NOMO-1 treated with DMSO at 0.1 percent for 48 hours (cell line): Measurements from ENCODE around the gene CEBPE.

ENCODE experiments used
- DNase-seq: peaks from one replicate; lab custom pipeline; 2025; ENCODE audit not compliant: unreplicated experiment; lab: John Stamatoyannopoulos, UW

The CEBPE gene

GRCh38 chr14:23104591-23105347 is 14.3 kb downstream of the CEBPE start, which contains the start of gene CIROP:
Gene CIROP (minus strand): TSS chr14:23104989. CDS start chr14:23104920, 69 bp downstream.
- DNase-seq, result no peak

GRCh38 chr14:23104070-23104590 is 14.9 kb downstream of the CEBPE start:
- no peak for DNase-seq

DNA sequence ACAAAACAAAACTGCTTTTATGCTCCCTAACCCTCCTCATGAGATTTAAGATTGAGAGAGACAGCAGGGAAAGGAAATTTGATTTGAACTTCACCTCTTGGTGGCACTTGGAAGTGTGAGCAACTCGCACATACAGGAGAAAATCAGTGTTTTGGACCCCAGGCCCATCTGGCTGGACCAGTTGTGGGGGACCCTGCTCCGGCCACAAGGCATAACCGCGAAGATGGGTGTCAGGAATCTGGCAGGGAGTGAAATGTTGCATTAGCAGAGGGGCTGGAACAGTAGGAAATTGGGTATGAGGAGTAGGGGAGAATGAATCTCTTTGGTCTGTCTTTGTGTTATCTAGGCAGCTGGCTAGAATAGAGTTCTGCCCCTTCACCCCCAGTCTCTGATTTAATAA is 15.5 kb downstream of the CEBPE start:
- no peak for DNase-seq

DNA sequence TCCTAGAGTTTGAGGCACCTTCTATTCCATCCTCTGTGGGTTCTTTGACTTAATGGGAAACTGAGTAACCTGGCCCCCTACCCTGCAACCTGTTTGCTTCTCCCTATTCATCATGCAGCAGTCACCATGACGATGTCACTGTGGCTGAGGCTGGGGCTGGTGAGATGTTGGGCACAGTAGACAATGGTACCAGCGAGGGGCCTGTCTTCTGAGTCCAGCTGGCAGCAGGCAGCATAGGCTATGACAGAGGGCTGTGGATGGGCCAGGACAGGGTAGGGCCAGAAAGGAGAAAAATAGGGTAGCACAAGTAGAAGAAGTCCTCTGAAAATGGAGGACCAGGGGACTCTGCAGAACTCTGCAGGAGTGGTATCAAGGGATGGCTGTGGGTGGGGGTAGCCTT is 16.3 kb downstream of the CEBPE start:
- no peak for DNase-seq

DNA sequence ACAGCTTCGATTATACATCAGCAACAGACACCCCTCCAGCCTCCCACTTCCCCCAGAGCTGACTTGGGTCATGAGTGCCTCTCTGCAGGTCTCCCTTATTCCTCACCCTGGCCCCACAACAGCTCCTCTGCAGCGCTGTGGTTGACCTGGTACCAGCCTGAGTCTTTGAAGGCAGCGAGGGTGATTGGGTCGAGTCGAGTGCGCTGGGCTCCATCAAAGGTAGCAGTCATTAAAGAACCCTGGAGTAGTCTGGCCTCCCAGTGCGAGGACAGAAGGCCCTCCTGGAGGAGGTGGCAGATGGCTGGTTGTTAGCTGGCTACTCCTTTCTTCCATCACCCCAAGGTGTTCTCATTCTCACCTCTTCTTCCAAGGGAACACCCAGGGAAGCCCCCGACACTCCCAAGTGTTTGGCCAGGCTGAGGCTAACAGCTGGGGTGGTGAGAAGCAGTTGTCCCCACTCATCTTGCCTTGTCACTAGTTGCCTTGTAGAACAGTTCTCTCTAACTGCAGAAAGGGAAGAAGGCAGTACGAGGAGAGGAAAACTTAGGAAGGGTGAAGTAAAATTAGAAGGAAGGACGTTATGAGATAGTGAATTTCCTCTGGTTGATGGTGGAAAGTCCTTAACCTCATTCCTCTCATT is 16.9 kb downstream of the CEBPE start:
- no peak for DNase-seq

DNA sequence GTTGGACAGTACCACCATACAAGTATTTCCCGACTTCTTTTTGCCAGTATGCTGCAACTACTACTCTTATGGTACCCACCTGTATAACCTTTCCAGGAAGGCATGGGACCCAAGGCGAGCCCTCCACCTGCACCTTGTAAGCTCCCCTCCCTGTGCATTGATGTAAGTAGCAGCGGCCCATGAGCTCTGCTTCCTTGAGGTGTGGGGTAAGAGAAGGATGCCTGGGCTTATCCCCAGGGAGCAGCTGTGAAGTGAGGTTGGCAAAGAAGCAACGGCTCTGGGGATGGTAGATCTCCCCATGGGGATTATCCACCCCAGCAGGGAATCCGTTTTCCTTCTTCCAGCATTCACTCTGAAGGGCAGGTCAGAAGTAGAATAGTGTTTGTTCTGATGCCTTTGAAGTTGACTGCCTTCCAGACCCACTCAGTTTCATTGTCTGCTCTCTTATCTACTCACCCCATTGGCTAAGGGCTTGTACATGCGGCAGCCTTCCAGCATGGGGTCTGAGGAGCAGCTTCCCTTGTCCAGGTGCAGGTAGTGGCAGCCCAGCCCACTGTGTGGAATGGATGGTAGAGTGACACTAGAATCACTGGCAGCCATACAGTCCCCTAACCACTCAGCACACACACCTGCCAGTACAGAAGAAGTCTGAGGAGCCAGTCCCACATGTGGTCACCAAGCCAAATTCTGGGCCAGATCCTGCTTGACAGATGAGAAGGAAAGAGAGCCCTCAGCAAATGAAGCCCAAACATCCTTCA is 17.7 kb downstream of the CEBPE start:
- DNase-seq, result no peak

- DNase-seq, result no peak
These were observed 19.7 kb downstream of the CEBPE start for GRCh38 chr14:23099212-23099861.

- DNase-seq, result no peak
These were observed 21.3 kb downstream of the CEBPE start for GRCh38 chr14:23097786-23098185.

DNA sequence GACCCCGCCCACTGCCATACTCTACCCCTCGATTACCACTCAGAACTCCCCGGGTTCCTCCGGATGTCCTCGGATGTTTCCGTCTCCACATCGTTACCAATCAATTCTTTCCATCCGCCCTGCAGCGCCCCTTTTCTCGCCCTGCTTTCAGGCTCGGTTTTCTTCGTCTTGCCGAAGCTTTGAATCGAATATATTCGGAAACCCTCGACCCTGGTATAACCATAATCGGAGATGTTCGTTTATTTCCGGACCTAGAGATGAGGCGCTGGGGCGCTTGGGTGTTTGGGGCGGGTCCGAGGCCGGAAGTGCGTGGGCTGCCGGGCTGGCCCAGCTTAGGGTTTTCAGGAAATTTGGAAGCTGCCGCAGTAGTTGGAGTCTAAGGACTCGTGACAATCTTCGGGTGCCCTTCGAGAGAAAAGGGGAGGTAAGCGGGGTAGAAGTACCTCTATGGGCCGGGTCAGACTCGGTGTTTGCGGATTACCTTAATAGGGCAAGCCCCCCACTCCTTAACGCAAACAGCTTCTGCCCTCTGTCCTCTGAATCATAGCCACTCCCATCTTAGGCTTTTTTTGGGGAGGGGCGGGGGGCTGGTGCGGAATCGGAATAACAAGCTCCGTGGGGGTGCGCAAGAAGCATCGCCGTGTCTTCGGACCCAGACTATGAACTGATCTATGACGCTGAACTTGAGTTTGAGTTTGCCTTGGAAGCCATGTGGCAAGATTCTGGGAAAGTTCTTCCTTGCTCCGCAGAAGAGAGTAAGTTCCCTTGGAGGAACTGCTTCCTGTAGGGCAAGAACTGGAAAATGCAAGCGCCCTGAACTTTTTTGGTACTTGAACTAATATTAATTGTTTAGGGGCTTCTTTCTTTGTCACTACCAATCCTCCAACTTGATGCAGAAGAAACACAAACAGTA is 23.6 kb downstream of the CEBPE start, which contains the start of gene C14orf119:
Gene C14orf119, plus strand, starts transcription at position 310 of the 913 bp plus-strand sequence. CDS start 2,154 bp downstream, outside the sequence.
- DNase-seq, result no peak

GRCh38 chr14:23094666-23095195 is 24.3 kb downstream of the CEBPE start, which contains the start of gene ACIN1:
Gene ACIN1 (minus strand): TSS chr14:23095136. CDS start chr14:23095112, 24 bp downstream.
- no peak for DNase-seq

DNA sequence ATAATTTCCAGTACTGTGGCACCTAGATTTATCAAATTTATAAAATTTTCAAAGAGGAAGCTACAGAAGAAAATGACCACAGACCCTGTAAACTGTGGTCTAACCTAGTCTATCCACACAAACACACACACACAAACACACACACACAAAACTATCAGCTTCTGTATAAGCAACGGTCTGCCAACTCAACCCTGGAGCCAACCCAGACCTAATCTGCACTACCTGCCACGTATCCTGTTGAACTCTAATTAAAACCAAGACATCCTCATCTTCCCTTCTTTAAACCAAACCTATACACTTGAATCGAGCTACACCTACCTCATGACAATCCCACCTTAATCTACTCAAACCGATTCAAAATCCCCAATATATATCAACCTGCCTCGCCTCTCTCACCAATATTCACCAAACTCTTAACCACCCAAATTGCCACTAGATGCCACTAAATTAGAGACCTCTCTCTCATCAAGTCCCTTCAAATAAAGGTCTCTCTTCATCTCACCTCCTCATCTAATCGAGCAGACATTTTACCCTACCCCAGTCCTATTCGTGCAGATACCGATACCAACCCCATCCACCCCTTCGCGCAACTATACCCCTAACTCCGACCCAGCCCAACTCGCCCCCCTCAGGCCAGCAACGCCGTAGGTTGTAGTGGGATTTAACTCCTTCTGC is 24.9 kb downstream of the CEBPE start:
- DNase-seq, result no peak

DNA sequence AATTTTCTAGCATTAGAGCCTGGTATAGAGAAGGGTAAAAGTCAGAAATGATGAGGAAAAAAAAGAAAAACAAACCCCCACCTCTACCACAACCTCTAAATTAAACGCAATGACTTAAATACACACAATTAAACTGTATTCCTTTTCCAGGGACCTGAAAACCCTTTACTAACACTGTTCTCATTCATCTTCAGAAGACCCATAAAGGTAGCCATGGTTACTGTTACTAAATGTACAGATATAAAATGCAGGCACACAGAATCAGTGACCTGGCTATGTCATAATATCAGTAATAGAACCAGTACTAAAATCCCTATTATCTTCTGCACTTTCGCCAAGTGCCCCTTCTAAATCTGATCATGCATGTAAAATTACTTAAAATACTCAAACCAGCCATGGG is 25.5 kb downstream of the CEBPE start:
- DNase-seq, result no peak

DNA sequence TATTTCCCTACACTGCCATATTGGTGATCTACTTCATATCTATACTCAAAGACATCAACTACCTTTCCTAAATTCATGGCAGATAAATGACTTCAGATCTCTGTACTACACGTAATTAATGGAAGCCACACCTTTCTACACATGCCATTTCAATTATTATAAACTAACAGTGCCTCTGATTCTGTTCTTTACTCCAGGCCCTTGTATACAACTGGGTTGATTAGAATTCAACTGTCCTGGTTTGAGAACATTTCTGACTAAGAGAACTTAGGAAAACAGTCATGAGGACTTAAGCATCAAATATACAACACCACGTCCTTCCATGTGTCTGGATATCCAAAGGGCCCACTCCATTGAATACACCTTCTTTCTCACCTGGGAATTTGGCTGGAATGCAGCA is 26.0 kb downstream of the CEBPE start:
- DNase-seq, result no peak

GRCh38 chr14:23091294-23092225 is 27.5 kb downstream of the CEBPE start:
- no peak for DNase-seq

DNA sequence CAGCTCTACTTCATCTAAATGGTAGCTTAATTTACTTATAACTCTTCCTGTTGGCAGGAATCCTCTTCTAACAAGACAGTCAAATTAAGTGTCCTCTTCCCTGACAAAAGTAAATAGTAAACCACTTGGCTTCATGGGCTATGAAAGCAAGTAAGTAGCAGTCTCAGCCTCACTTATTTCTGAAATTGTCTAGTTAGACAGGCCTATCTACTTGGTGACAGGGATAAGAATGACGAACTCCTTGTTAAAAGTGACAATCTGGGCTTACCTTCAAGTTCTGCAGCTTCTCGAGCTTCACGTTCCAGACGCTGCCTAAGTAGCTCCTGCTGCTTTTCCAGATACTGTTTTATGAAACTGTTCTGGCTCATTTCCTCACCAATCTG is 28.8 kb downstream of the CEBPE start:
- no peak for DNase-seq

GRCh38 chr14:23089498-23090253 is 29.4 kb downstream of the CEBPE start:
- no peak for DNase-seq

DNA sequence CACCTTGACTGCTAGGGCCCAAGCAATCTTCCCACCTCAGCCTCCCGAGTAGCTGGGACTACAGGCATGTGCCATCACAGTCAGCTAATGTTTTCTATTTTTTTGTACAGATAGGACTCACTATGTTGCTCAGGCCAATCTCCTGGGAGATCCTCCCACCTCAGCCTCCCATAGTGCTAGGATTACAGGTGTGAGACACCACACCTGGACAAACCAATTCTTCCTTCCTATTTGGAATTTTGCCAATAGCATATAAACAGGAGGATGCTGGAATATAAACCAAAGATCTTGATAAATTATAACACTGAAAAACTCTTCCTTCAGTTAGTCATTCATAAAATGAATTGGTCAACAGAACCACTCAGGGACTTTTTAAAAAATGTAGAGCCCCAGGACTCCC is 32.5 kb downstream of the CEBPE start:
- no peak for DNase-seq
